ENCODE measurements around the gene EIF4G1.

The EIF4G1 gene

GRCh38 chr3:184380627-184381260 lies 66.3 kb downstream of the EIF4G1 start:
- TF ChIP-seq RAD21 (IDR thresholded peaks at IDR 0.05; ENCODE audit: low read depth) (no peak), YY1 (IDR thresholded peaks at IDR 0.05; ENCODE audit: low read depth) (no peak)

DNA sequence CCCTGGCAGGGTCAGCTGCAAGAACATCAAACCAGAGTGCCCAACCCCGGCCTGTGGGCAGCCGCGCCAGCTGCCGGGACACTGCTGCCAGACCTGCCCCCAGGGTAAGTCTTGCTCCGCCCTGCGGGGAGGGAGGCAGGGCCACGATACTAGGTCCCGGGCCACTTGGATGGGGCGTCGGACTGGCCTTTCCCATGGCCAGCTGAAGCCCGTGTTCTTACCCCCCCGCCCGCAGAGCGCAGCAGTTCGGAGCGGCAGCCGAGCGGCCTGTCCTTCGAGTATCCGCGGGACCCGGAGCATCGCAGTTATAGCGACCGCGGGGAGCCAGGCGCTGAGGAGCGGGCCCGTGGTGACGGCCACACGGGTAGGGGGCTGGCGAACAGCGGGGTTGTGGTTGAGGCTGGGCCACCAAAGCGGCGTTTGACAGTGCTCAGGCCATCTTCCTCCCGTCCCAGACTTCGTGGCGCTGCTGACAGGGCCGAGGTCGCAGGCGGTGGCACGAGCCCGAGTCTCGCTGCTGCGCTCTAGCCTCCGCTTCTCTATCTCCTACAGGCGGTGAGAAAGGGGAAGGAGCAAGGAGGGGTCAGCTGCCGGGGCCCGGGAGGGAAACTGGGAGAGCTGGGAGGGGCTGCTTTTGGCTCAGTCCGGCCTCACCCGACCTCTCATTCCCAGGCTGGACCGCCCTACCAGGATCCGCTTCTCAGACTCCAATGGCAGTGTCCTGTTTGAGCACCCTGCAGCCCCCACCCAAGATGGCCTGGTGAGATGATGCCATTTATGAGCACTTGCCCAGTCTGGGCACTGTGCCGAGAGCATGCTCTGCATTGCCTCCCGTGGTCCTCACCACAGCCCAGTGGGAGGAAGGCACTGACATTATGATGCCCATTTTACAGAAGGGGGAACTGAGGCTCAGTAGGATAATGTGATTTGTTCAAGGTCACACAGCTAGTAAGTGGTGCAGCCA lies 67.1 kb downstream of the EIF4G1 start:
- TF ChIP-seq NFIC (IDR thresholded peaks at IDR 0.05), result no peak
- TF ChIP-seq TAF1 (IDR thresholded peaks at IDR 0.05; ENCODE audit: low read depth), result no peak
- TF ChIP-seq CEBPB (IDR thresholded peaks at IDR 0.05), result no peak
- no peak for TF ChIP-seq EP300 (IDR thresholded peaks at IDR 0.05; ENCODE audit: borderline replicate concordance)
- no peak for TF ChIP-seq CREB1 (IDR thresholded peaks at IDR 0.05; ENCODE audit: low read depth)
- no peak for TF ChIP-seq RAD21 (IDR thresholded peaks at IDR 0.05; ENCODE audit: low read depth)
- TF ChIP-seq ZBTB7A (IDR thresholded peaks at IDR 0.05; ENCODE audit: low read depth), result no peak
- TF ChIP-seq, protein P1, sequence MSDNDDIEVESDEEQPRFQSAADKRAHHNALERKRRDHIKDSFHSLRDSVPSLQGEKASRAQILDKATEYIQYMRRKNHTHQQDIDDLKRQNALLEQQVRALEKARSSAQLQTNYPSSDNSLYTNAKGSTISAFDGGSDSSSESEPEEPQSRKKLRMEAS (IDR thresholded peaks at IDR 0.05), result no peak
- TF ChIP-seq REST (IDR thresholded peaks at IDR 0.05; ENCODE audit: low read depth), result no peak
- TF ChIP-seq YY1 (IDR thresholded peaks at IDR 0.05; ENCODE audit: low read depth), result no peak
- no peak for TF ChIP-seq FOXM1 (IDR thresholded peaks at IDR 0.05; ENCODE audit: borderline replicate concordance, low read depth)
- no peak for TF ChIP-seq USF1 (IDR thresholded peaks at IDR 0.05)
- no peak for TF ChIP-seq EGR1 (IDR thresholded peaks at IDR 0.05)
- no peak for TF ChIP-seq TCF12 (IDR thresholded peaks at IDR 0.05; ENCODE audit: low read depth)

DNA sequence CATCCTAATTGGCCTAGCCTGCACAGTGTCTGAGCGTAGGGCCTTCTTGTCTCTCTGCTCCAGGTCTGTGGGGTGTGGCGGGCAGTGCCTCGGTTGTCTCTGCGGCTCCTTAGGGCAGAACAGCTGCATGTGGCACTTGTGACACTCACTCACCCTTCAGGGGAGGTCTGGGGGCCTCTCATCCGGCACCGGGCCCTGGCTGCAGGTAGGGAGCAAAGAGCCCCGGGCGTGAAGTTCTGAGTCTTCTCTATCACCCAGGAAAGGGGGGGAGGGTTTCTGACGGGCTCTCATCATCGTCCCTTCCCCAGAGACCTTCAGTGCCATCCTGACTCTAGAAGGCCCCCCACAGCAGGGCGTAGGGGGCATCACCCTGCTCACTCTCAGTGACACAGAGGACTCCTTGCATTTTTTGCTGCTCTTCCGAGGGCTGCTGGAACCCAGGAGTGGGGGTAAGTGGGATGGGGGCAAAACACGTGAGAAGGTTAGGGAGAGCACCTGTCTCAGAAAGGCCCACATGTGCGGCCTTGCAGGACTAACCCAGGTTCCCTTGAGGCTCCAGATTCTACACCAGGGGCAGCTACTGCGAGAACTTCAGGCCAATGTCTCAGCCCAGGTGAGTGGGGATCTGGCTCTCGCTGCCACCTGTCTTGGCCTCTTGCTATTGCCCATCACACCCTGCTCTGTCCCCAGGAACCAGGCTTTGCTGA lies 68.1 kb downstream of the EIF4G1 start:
- no peak for TF ChIP-seq NFIC (IDR thresholded peaks at IDR 0.05)
- TF ChIP-seq RAD21 (IDR thresholded peaks at IDR 0.05; ENCODE audit: low read depth), result no peak
- TF ChIP-seq, protein P1 (IDR thresholded peaks at IDR 0.05), result no peak
- no peak for TF ChIP-seq EP300 (IDR thresholded peaks at IDR 0.05; ENCODE audit: borderline replicate concordance)
- TF ChIP-seq EGR1 (IDR thresholded peaks at IDR 0.05), result no peak
- no peak for TF ChIP-seq CEBPB (IDR thresholded peaks at IDR 0.05)
- TF ChIP-seq REST (IDR thresholded peaks at IDR 0.05; ENCODE audit: low read depth), result no peak
- TF ChIP-seq TAF1 (IDR thresholded peaks at IDR 0.05; ENCODE audit: low read depth), result no peak
- no peak for TF ChIP-seq YY1 (IDR thresholded peaks at IDR 0.05; ENCODE audit: low read depth)
- TF ChIP-seq TCF12 (IDR thresholded peaks at IDR 0.05; ENCODE audit: low read depth), result no peak
- no peak for TF ChIP-seq TEAD4 (IDR thresholded peaks at IDR 0.05)
- no peak for TF ChIP-seq CREB1 (IDR thresholded peaks at IDR 0.05; ENCODE audit: low read depth)
- no peak for TF ChIP-seq FOXM1 (IDR thresholded peaks at IDR 0.05; ENCODE audit: borderline replicate concordance, low read depth)
- no peak for TF ChIP-seq USF1 (IDR thresholded peaks at IDR 0.05)

DNA sequence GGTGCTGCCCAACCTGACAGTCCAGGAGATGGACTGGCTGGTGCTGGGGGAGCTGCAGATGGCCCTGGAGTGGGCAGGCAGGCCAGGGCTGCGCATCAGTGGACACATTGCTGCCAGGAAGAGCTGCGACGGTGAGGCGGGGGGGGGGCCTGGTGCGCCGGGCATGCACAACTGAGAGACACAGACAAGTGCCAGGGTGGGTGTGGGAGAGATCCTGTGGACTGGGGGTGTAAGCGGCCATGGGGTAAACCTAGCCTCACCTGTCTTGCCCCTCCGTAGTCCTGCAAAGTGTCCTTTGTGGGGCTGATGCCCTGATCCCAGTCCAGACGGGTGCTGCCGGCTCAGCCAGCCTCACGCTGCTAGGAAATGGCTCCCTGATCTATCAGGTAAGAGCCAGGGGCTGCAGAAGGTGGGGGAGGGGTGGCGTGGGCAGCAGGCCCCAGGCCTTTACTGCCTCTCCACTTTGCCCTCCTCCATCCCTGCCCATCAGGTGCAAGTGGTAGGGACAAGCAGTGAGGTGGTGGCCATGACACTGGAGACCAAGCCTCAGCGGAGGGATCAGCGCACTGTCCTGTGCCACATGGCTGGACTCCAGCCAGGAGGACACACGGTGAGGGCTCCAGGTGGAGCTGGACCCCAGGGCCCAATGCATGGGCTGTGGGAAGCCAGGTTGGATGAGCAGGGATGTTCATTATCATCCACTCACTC lies 68.8 kb downstream of the EIF4G1 start:
- TF ChIP-seq TEAD4 (IDR thresholded peaks at IDR 0.05), result no peak
- TF ChIP-seq ZBTB7A (IDR thresholded peaks at IDR 0.05; ENCODE audit: low read depth), result no peak
- no peak for TF ChIP-seq RAD21 (IDR thresholded peaks at IDR 0.05; ENCODE audit: low read depth)
- no peak for TF ChIP-seq CREB1 (IDR thresholded peaks at IDR 0.05; ENCODE audit: low read depth)
- no peak for TF ChIP-seq NFIC (IDR thresholded peaks at IDR 0.05)
- TF ChIP-seq USF1 (IDR thresholded peaks at IDR 0.05), result no peak
- no peak for TF ChIP-seq CEBPB (IDR thresholded peaks at IDR 0.05)
- TF ChIP-seq FOXM1 (IDR thresholded peaks at IDR 0.05; ENCODE audit: borderline replicate concordance, low read depth), result no peak
- TF ChIP-seq REST (IDR thresholded peaks at IDR 0.05; ENCODE audit: low read depth), result no peak
- no peak for TF ChIP-seq EP300 (IDR thresholded peaks at IDR 0.05; ENCODE audit: borderline replicate concordance)
- TF ChIP-seq TAF1 (IDR thresholded peaks at IDR 0.05; ENCODE audit: low read depth), result no peak
- no peak for TF ChIP-seq TCF12 (IDR thresholded peaks at IDR 0.05; ENCODE audit: low read depth)
- TF ChIP-seq, protein P1 (IDR thresholded peaks at IDR 0.05), result no peak
- no peak for TF ChIP-seq EGR1 (IDR thresholded peaks at IDR 0.05)
- no peak for TF ChIP-seq YY1 (IDR thresholded peaks at IDR 0.05; ENCODE audit: low read depth)
